Natural killer cell (primary cell): ENCODE data around the gene ARMH3. TPM values are rescaled to one million over a fixed set of nuclear protein-coding genes. Genes with fewer than 3 reads are reported as not detected.
A peak's percentile ranks its signal among the peaks of the same experiment; 100 is the strongest.

Experiments used
- ATAC-seq, 3 donors: fragments of 150-1000 bp in 2 of 3; fragments of 200-7000 bp in 1 of 3; cut with Tn5 transposase; 1 replicate in 1 of 3; 2 replicates in 2 of 3; pipeline ENCODE4 v1.10.0; 2021; ENCODE audit warnings: mild to moderate bottlenecking in 2 of 3, moderate library complexity in 2 of 3
- DNase-seq, 2 donors: peaks; one replicate each; pipeline versions ENCODE4 v3.0.0 to v3.0.0-alpha.2; 2013 to 2021; ENCODE audit warnings: mixed read lengths in 1 of 2
- H3K27ac ChIP-seq: one replicate; pipeline ENCODE4 v1.5.1; 2013; ENCODE audit warnings: mild to moderate bottlenecking, low read length
- H3K27me3 ChIP-seq: one replicate; pipeline ENCODE4 v1.6.1; 2013; ENCODE audit warnings: low read length; ENCODE audit not compliant: control insufficient read depth, insufficient read depth
- H3K36me3 ChIP-seq: one replicate; pipeline ENCODE4 v1.6.1; 2013; ENCODE audit warnings: low read length; ENCODE audit not compliant: control insufficient read depth, insufficient read depth
- H3K4me1 ChIP-seq: one replicate; pipeline ENCODE4 v1.6.1; 2013; ENCODE audit warnings: low read length; ENCODE audit not compliant: control insufficient read depth, insufficient read depth
- H3K4me3 ChIP-seq: one replicate; pipeline ENCODE4 v1.5.1; 2013; ENCODE audit warnings: low read length
- H3K9me3 ChIP-seq: one replicate; pipeline ENCODE4 v1.6.1; 2013; ENCODE audit warnings: low read length; ENCODE audit not compliant: control insufficient read depth, insufficient read depth
- H3K27ac Mint-ChIP-seq, 2 donors: one replicate each; pipeline ENCODE4 v1.8.0; 2022; ENCODE audit warnings: mild to moderate bottlenecking in 2 of 2, mixed read lengths in 2 of 2, moderate library complexity in 1 of 2
- H3K27me3 Mint-ChIP-seq, 2 donors: one replicate each; pipeline ENCODE4 v1.8.0; 2022; ENCODE audit warnings: low read depth in 2 of 2, mixed read lengths in 2 of 2
- H3K36me3 Mint-ChIP-seq: one replicate; pipeline ENCODE4 v1.8.0; 2022; ENCODE audit warnings: mixed read lengths
- H3K4me1 Mint-ChIP-seq, 2 donors: one replicate each; pipeline ENCODE4 v1.8.0; 2022; ENCODE audit warnings: mixed read lengths in 2 of 2
- H3K4me3 Mint-ChIP-seq: one replicate; pipeline ENCODE4 v1.8.0; 2022; ENCODE audit warnings: mild to moderate bottlenecking, moderate library complexity, mixed read lengths
- H3K9me3 Mint-ChIP-seq, 2 donors: one replicate each; pipeline ENCODE4 v1.8.0; 2022; ENCODE audit warnings: mixed read lengths in 2 of 2
- WGBS: methylation state at CpG from one replicate; pipeline ENCODE4 v1.1.7; 2013; ENCODE audit warnings: missing lambda C conversion rate; ENCODE audit not compliant: insufficient coverage; 5-methylcytosine and 5-hydroxymethylcytosine counted together
- intact Hi-C: fragments of 100-400 bp; cut with micrococcal nuclease; formaldehyde crosslinking; loops from one replicate; pipeline ENCODE4 v1.14.2; 2022
- total RNA-seq, 4 donors: library from RNA; stranded (reverse); fragments of 120-200 nt in 1 of 4; gene quantifications; one replicate each; pipeline versions ENCODE4 v1.2.3 to v1.2.4, GENCODE V29; 2013 to 2022
- TF ChIP-seq, protein P1 (sequence below): fragments of 200-600 bp; IDR thresholded peaks from one replicate; pipeline ENCODE4 v1.8.0; 2022; ENCODE audit warnings: antibody characterized with exemption

Gene ARMH3
- total RNA-seq, 3 donors from 2014 or later (not counting 1 experiment from before 2014, with no cell fraction given), result 29.9 to 38.9 (median 35.4) TPM

DNA sequence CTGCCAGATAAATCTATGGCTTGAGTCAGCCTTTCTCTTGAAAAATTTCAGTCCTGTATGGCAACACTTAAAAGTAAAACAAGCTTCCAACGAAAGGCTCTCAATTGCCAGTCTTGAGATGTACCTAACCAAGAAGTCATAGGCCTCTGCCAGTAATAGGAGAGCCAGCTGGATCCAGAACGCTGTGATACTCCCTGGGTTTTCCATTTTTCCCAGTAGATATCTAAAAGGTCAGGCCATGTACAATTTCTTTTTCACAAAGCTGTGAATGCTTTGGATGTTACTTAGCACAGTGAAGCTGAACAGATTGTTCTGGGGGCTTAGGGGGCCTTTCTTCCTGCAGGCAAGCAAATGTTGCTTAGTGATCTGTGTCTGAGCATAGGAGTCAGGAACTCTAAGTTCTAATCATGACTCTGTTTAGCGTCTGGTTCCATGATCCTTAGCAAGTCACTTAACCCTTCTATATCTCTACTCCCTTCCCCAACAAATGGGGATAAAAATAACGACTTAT lies 86.5 kb downstream of the ARMH3 start:
- WGBS, result 75% methylated on average over 4 of the region's 4 CpGs
- no peaks in the 10 kb centered on the region for H3K27me3 ChIP-seq
- no peak overlapping the region for H3K4me3 Mint-ChIP-seq
- no peaks in the 10 kb centered on the region for H3K9me3 ChIP-seq
- H3K27me3 Mint-ChIP-seq, result no peaks in the 10 kb centered on the region
- no peaks in the 10 kb centered on the region for H3K36me3 Mint-ChIP-seq
- no peak overlapping the region for H3K27ac Mint-ChIP-seq
- no peaks in the 10 kb centered on the region for H3K9me3 Mint-ChIP-seq
- ATAC-seq (no peak), DNase-seq (no peak)
- peaks cover 11 to 12% of the 10 kb centered on the region in 2 donors for H3K4me1 Mint-ChIP-seq
- intact Hi-C loops, result no loop called here
- H3K4me3 ChIP-seq, result no peak overlapping the region
- peak overlapping the region; percentile 69 for H3K27ac ChIP-seq
- TF ChIP-seq, protein P1, sequence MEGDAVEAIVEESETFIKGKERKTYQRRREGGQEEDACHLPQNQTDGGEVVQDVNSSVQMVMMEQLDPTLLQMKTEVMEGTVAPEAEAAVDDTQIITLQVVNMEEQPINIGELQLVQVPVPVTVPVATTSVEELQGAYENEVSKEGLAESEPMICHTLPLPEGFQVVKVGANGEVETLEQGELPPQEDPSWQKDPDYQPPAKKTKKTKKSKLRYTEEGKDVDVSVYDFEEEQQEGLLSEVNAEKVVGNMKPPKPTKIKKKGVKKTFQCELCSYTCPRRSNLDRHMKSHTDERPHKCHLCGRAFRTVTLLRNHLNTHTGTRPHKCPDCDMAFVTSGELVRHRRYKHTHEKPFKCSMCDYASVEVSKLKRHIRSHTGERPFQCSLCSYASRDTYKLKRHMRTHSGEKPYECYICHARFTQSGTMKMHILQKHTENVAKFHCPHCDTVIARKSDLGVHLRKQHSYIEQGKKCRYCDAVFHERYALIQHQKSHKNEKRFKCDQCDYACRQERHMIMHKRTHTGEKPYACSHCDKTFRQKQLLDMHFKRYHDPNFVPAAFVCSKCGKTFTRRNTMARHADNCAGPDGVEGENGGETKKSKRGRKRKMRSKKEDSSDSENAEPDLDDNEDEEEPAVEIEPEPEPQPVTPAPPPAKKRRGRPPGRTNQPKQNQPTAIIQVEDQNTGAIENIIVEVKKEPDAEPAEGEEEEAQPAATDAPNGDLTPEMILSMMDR, result no peak
- H3K36me3 ChIP-seq, result peaks cover 33% of the 10 kb centered on the region
- peaks cover 4% of the 10 kb centered on the region for H3K4me1 ChIP-seq

DNA sequence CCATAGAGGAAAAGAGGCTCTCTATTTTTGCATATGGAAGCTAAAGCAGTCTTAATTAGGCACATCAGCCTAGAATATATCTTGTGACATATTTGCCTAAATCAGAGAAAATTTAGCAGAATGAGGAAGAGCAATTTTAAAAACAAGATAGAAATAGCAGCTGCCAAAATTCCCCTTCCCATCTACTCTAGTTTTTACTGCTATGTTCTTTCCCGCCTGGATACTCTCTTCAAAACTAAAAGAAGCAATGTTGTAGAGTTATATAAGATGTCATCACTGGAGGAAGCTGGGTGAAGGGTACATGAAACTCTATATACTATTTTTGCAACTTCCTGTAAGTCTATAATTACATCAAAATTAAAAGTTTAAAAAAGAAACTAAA lies 87.0 kb downstream of the ARMH3 start:
- no peaks in the 10 kb centered on the region for H3K9me3 Mint-ChIP-seq
- Histone ChIP-seq H3K4me3 (no peak overlapping the region), H3K36me3 (peaks cover 31% of the 10 kb centered on the region), H3K4me1 (no peaks in the 10 kb centered on the region), H3K27ac (peak overlapping the region; percentile 69), H3K27me3 (no peaks in the 10 kb centered on the region), H3K9me3 (no peaks in the 10 kb centered on the region)
- peak overlapping the region in 1 of 2 donors; percentile 58 for H3K27ac Mint-ChIP-seq
- WGBS, result no CpG with 5 or more reads among the region's 1 CpG
- no peak overlapping the region for H3K4me3 Mint-ChIP-seq
- TF ChIP-seq, protein P1, result no peak
- intact Hi-C loops, result no loop called here
- H3K36me3 Mint-ChIP-seq, result no peaks in the 10 kb centered on the region
- H3K27me3 Mint-ChIP-seq, result no peaks in the 10 kb centered on the region
- ATAC-seq (no peak), DNase-seq (no peak)
- H3K4me1 Mint-ChIP-seq, result peaks cover 8% of the 10 kb centered on the region in 2 donors

DNA sequence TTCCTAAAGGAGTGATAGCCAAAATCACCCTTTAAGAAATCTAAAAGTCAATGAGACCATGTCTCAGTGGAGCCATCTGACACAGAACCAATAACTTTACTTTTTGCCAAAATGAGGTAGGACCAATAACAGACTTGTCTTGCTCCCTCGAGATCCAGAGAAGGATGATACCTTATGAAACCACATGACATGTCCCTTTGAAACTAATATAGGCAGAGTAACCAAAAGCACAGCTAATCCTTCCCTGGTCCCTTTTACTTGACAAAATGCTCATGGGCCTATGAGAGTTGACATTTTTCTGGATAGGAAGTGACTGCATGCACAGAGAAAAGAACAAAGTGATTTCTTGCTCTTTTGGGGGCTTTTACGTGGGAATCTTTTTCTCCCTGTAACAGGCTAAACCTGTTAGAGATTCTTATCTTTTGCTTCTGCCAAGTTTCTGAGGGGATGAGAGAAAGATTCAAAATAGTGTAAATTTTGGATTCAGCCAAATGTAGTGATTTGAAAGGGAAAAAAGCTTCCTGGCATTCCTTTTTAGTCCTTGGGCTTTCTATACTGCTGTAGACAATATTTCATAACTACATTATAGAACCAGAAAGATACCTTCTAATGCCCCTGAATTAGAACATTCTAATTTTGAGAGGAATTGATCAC lies 87.6 kb downstream of the ARMH3 start:
- 79% methylated on average over 2 of the region's 2 CpGs for WGBS
- TF ChIP-seq, protein P1, result no peak
- Mint-ChIP-seq H3K4me1 (peaks cover 3% of the 10 kb centered on the region in 2 donors), H3K27ac (peak overlapping the region in 1 of 2 donors; percentile 58), H3K4me3 (no peak overlapping the region), H3K9me3 (no peaks in the 10 kb centered on the region), H3K27me3 (no peaks in the 10 kb centered on the region), H3K36me3 (no peaks in the 10 kb centered on the region)
- H3K27ac ChIP-seq, result peak overlapping the region; percentile 69
- DNase-seq, result no peak
- H3K9me3 ChIP-seq, result no peaks in the 10 kb centered on the region
- H3K27me3 ChIP-seq, result no peaks in the 10 kb centered on the region
- intact Hi-C loops, result no loop called here
- no peak for ATAC-seq
- peaks cover 30% of the 10 kb centered on the region for H3K36me3 ChIP-seq
- no peaks in the 10 kb centered on the region for H3K4me1 ChIP-seq
- H3K4me3 ChIP-seq, result no peak overlapping the region

DNA sequence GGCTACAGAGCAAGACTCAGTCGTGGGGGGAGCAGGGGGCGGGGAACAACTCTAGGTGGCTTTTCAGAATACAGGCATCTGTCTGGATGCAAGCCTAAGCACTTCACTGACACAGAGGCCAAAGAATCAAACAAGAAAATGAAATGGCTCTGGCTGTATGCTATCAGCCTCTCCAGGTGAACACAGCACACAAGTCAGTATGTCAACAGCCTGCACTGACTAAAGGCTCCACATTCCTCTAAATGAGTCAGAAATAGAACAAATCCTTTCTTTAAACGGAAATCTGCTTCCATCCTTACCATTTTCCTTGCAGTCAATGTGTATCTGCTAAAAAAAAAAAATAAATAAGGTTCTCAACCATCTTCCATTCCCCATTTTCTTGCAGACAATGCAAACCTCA lies 88.3 kb downstream of the ARMH3 start:
- peaks cover 30% of the 10 kb centered on the region for H3K36me3 ChIP-seq
- H3K27me3 Mint-ChIP-seq, result no peaks in the 10 kb centered on the region
- DNase-seq, result no peak
- no peaks in the 10 kb centered on the region for H3K4me1 Mint-ChIP-seq
- 94% methylated on average over 3 of the region's 3 CpGs for WGBS
- H3K27me3 ChIP-seq, result no peaks in the 10 kb centered on the region
- H3K27ac ChIP-seq, result no peak overlapping the region
- H3K9me3 ChIP-seq, result no peaks in the 10 kb centered on the region
- no peak overlapping the region for H3K4me3 Mint-ChIP-seq
- no peak overlapping the region for H3K4me3 ChIP-seq
- no peak overlapping the region for H3K27ac Mint-ChIP-seq
- no peaks in the 10 kb centered on the region for H3K9me3 Mint-ChIP-seq
- H3K4me1 ChIP-seq, result no peaks in the 10 kb centered on the region
- intact Hi-C loops, result no loop called here
- ATAC-seq, result no peak
- H3K36me3 Mint-ChIP-seq, result no peaks in the 10 kb centered on the region
- TF ChIP-seq, protein P1, result no peak
